SK-N-SH treated with all-trans-retinoic acid at 6 μM for 48 hours (cell line): ENCODE data around the gene OSBPL7.

Experiments
- ATAC-seq: fragments of 200-7000 bp; cut with Tn5 transposase; 3 replicates; pipeline ENCODE4 v1.9.1; 2020; ENCODE audit warnings: mild to moderate bottlenecking, moderate library complexity
- ARNTL ChIP-seq: fragments of 450-650 bp; formaldehyde crosslinking; IDR thresholded peaks from 2 replicates; pipeline ENCODE4 v1.5.0; 2020; ENCODE audit warnings: low read depth, mild to moderate bottlenecking, moderate library complexity, borderline replicate concordance
- BACH2 ChIP-seq: fragments of 250-450 bp; sonication (Bioruptor Pico); IDR thresholded peaks from 2 replicates; pipeline ENCODE4 v1.9.0; 2021; ENCODE audit warnings: mild to moderate bottlenecking, borderline replicate concordance
- CSDC2 ChIP-seq: fragments of 250-450 bp; sonication (Bioruptor Pico); IDR thresholded peaks from 2 replicates; pipeline ENCODE4 v1.5.0; 2020; ENCODE audit warnings: mild to moderate bottlenecking, moderate library complexity
- ESRRG ChIP-seq: fragments of 250-450 bp; sonication (Bioruptor Pico); IDR thresholded peaks from 2 replicates; pipeline ENCODE4 v1.6.1; 2021; ENCODE audit warnings: mild to moderate bottlenecking
- GLIS3 ChIP-seq: fragments of 250-450 bp; sonication (Bioruptor Pico); IDR thresholded peaks from 2 replicates; pipeline ENCODE4 v1.5.0; 2020; ENCODE audit warnings: mild to moderate bottlenecking, moderate library complexity
- OSR1 ChIP-seq: fragments of 250-450 bp; sonication (Bioruptor Pico); IDR thresholded peaks from 2 replicates; pipeline ENCODE4 v1.8.0; 2022; ENCODE audit warnings: moderate library complexity, mild to moderate bottlenecking, inconsistent platforms
- PPARA ChIP-seq: fragments of 250-450 bp; sonication (Bioruptor Pico); IDR thresholded peaks from 2 replicates; pipeline ENCODE4 v1.5.0; 2020; ENCODE audit warnings: mild to moderate bottlenecking, borderline replicate concordance
- RARB ChIP-seq: fragments of 250-450 bp; sonication (Bioruptor Pico); IDR thresholded peaks from 2 replicates; pipeline ENCODE4 v1.8.0; 2021; ENCODE audit warnings: mild to moderate bottlenecking, moderate library complexity
- SNAI2 ChIP-seq: fragments of 250-450 bp; sonication (Bioruptor Pico); IDR thresholded peaks from 2 replicates; pipeline ENCODE4 v1.5.0; 2020; ENCODE audit warnings: mild to moderate bottlenecking, moderate library complexity
- TCF4 ChIP-seq: fragments of 250-450 bp; sonication (Bioruptor Pico); IDR thresholded peaks from 2 replicates; pipeline ENCODE4 v1.8.0; 2021; ENCODE audit warnings: mild to moderate bottlenecking, moderate library complexity, borderline replicate concordance
- ZC3H10 ChIP-seq: fragments of 250-450 bp; sonication (Bioruptor Pico); IDR thresholded peaks from 2 replicates; pipeline ENCODE4 v1.5.1; 2021; ENCODE audit warnings: mild to moderate bottlenecking, moderate library complexity
- ZFP3 ChIP-seq: fragments of 250-450 bp; sonication (Bioruptor Pico); IDR thresholded peaks from 2 replicates; pipeline ENCODE4 v1.5.0; 2020; ENCODE audit warnings: mild to moderate bottlenecking, moderate library complexity
- ZFP30 ChIP-seq: fragments of 450-650 bp; formaldehyde crosslinking; IDR thresholded peaks from 2 replicates; pipeline ENCODE4 v1.5.0; 2022; ENCODE audit warnings: mild to moderate bottlenecking, moderate library complexity
- ZNF565 ChIP-seq: fragments of 450-650 bp; formaldehyde crosslinking; conservative IDR thresholded peaks from 2 replicates; pipeline ENCODE4 v1.5.0; 2020; ENCODE audit warnings: low read depth, mild to moderate bottlenecking, moderate library complexity
- ZNF70 ChIP-seq: fragments of 450-650 bp; formaldehyde crosslinking; IDR thresholded peaks from 2 replicates; pipeline ENCODE4 v1.5.0; 2020; ENCODE audit warnings: mild to moderate bottlenecking, moderate library complexity
- ZNF8 ChIP-seq: fragments of 450-650 bp; formaldehyde crosslinking; IDR thresholded peaks from 2 replicates; pipeline ENCODE4 v1.5.0; 2020; ENCODE audit warnings: mild to moderate bottlenecking, moderate library complexity
- TF ChIP-seq, protein P1 (sequence below): fragments of 250-450 bp; sonication (Bioruptor Pico); IDR thresholded peaks from 2 replicates; pipeline ENCODE4 v1.8.0; 2020; ENCODE audit warnings: mild to moderate bottlenecking, moderate library complexity, borderline replicate concordance
- TF ChIP-seq, protein P2 (sequence below): fragments of 250-450 bp; sonication (Bioruptor Pico); IDR thresholded peaks from 2 replicates; pipeline ENCODE4 v1.8.0; 2021; ENCODE audit warnings: low read depth, mild to moderate bottlenecking, moderate library complexity, borderline replicate concordance
- TF ChIP-seq, protein P3 (sequence below): fragments of 250-450 bp; sonication (Bioruptor Pico); IDR thresholded peaks from 2 replicates; pipeline ENCODE4 v1.5.1; 2020; ENCODE audit warnings: low read depth, mild to moderate bottlenecking, moderate library complexity
- TF ChIP-seq, protein P4 (sequence below): fragments of 250-450 bp; sonication (Bioruptor Pico); IDR thresholded peaks from 2 replicates; pipeline ENCODE4 v1.5.0; 2020; ENCODE audit warnings: mild to moderate bottlenecking, moderate library complexity

Gene OSBPL7

DNA sequence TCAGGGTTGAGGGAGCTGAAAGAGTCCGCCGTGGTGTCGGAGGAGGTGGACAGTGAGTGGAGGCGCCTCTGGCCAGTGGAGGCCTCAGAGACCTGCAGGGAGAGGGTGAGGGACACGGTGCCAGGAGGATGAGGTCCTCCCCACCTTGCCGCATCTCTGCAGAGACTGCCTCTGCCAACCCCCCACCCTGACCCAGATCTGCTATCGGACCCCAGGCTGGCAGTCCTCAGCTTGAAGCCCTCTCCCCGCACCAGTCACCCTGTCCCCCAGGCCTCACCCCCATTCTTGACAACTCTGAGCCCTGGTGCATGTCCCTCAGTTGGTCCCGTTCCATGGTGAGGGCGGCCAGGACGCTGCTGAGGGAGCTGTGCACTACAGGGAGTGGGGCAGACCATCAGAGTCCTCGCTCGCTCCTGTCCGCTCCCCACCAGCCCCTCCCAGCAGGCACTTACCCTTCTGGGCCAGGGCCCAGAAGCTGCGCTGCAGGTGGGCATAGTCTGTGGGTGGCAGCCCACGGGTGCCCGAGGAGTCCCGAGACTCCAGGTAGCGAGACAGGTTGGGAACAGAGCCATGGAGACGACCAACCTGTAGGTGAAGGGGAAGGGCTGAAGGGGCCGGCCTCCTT, 5.4 kb downstream of the OSBPL7 start:
- ATAC-seq = no peak
- TF ChIP-seq ZC3H10 (no peak), SNAI2 (no peak), OSR1 (CRISPR knock-in tag) (no peak), CSDC2 (CRISPR knock-in tag) (no peak), ZFP3 (CRISPR knock-in tag) (no peak), ZFP30 (no peak), ZNF70 (CRISPR knock-in tag) (no peak), TCF4 (CRISPR knock-in tag) (no peak), ZNF565 (no peak), BACH2 (CRISPR knock-in tag) (no peak), GLIS3 (CRISPR knock-in tag) (no peak), ZNF8 (CRISPR knock-in tag) (no peak), RARB (CRISPR knock-in tag) (no peak), ESRRG (CRISPR knock-in tag) (no peak)
- TF ChIP-seq, protein P1, sequence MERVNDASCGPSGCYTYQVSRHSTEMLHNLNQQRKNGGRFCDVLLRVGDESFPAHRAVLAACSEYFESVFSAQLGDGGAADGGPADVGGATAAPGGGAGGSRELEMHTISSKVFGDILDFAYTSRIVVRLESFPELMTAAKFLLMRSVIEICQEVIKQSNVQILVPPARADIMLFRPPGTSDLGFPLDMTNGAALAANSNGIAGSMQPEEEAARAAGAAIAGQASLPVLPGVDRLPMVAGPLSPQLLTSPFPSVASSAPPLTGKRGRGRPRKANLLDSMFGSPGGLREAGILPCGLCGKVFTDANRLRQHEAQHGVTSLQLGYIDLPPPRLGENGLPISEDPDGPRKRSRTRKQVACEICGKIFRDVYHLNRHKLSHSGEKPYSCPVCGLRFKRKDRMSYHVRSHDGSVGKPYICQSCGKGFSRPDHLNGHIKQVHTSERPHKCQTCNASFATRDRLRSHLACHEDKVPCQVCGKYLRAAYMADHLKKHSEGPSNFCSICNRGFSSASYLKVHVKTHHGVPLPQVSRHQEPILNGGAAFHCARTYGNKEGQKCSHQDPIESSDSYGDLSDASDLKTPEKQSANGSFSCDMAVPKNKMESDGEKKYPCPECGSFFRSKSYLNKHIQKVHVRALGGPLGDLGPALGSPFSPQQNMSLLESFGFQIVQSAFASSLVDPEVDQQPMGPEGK = no peak
- TF ChIP-seq, protein P2, sequence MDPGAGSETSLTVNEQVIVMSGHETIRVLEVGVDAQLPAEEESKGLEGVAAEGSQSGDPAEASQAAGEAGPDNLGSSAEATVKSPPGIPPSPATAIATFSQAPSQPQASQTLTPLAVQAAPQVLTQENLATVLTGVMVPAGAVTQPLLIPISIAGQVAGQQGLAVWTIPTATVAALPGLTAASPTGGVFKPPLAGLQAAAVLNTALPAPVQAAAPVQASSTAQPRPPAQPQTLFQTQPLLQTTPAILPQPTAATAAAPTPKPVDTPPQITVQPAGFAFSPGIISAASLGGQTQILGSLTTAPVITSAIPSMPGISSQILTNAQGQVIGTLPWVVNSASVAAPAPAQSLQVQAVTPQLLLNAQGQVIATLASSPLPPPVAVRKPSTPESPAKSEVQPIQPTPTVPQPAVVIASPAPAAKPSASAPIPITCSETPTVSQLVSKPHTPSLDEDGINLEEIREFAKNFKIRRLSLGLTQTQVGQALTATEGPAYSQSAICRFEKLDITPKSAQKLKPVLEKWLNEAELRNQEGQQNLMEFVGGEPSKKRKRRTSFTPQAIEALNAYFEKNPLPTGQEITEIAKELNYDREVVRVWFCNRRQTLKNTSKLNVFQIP (CRISPR knock-in tag) = no peak
- TF ChIP-seq, protein P3, sequence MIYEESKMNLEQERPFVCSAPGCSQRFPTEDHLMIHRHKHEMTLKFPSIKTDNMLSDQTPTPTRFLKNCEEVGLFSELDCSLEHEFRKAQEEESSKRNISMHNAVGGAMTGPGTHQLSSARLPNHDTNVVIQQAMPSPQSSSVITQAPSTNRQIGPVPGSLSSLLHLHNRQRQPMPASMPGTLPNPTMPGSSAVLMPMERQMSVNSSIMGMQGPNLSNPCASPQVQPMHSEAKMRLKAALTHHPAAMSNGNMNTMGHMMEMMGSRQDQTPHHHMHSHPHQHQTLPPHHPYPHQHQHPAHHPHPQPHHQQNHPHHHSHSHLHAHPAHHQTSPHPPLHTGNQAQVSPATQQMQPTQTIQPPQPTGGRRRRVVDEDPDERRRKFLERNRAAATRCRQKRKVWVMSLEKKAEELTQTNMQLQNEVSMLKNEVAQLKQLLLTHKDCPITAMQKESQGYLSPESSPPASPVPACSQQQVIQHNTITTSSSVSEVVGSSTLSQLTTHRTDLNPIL (CRISPR knock-in tag) = no peak
- TF ChIP-seq, protein P4, sequence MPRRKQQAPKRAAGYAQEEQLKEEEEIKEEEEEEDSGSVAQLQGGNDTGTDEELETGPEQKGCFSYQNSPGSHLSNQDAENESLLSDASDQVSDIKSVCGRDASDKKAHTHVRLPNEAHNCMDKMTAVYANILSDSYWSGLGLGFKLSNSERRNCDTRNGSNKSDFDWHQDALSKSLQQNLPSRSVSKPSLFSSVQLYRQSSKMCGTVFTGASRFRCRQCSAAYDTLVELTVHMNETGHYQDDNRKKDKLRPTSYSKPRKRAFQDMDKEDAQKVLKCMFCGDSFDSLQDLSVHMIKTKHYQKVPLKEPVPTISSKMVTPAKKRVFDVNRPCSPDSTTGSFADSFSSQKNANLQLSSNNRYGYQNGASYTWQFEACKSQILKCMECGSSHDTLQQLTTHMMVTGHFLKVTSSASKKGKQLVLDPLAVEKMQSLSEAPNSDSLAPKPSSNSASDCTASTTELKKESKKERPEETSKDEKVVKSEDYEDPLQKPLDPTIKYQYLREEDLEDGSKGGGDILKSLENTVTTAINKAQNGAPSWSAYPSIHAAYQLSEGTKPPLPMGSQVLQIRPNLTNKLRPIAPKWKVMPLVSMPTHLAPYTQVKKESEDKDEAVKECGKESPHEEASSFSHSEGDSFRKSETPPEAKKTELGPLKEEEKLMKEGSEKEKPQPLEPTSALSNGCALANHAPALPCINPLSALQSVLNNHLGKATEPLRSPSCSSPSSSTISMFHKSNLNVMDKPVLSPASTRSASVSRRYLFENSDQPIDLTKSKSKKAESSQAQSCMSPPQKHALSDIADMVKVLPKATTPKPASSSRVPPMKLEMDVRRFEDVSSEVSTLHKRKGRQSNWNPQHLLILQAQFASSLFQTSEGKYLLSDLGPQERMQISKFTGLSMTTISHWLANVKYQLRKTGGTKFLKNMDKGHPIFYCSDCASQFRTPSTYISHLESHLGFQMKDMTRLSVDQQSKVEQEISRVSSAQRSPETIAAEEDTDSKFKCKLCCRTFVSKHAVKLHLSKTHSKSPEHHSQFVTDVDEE (CRISPR knock-in tag) = no peak

DNA sequence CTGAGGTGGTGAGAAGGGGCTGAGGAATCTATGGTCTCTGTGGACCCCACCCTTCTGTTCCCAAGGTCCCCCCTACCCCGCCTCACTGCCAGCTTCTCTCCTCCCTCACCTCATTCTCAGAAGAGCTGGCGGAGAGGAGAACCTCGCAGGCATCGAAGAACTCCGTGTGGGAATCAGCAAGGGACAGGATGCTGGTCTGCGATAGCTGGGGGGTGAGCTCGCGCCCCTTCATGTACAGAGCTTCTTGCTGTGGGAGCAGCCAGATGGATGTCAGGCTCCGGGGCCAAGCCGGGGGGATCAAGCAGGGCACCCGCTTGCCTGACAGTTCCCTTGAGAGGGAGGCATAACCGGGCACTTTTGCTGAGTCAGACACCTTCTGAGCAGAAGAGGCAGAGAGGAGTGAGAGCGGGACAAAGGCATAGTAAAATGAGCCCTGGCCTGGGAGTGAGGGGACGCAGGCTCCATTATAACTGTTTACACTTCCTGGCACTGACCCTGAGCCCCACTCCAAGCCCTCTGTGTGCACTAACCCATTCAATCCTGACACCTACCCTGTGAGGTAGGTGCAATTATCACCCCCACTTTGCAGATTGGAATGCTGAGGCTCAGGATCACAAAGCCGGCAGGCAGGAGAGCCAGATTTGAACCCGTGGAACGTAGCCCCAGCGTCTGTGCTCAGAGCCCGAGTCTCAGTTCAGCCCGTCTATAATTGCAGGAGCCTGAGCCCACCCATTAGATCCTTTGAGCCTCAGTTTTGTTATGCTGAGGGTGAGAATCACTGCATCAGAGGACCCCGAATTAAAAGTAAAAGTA, 6.3 kb downstream of the OSBPL7 start:
- TF ChIP-seq RARB (CRISPR knock-in tag) (no peak), ZNF565 (no peak), ARNTL (CRISPR knock-in tag) (no peak), ESRRG (CRISPR knock-in tag) (no peak), PPARA (CRISPR knock-in tag) (no peak), ZC3H10 (no peak), SNAI2 (no peak), OSR1 (CRISPR knock-in tag) (no peak)
- TF ChIP-seq, protein P1 = no peak
- TF ChIP-seq, protein P4 (CRISPR knock-in tag) = no peak
- TF ChIP-seq, protein P3 (CRISPR knock-in tag) = no peak
- TF ChIP-seq, protein P2 (CRISPR knock-in tag) = no peak
- TF ChIP-seq, all 23 proteins: peak for 0
- ATAC-seq = no peak
